Measurements from ENCODE around the gene SLC6A13.
"Not testable (repeated sequence)": the region's sequence is repeated elsewhere in the genome, so short reads cannot be mapped to it uniquely, and the experiment has no call there.

- not testable (repeated sequence) for TF ChIP-seq CTCF (conservative IDR thresholded peaks at IDR 0.05; ENCODE audit: low read length); EZH2phosphoT487 (IDR thresholded peaks at IDR 0.05; ENCODE audit: borderline replicate concordance, low read depth, low read length)
These were observed 37.5 kb upstream of the SLC6A13 start for GRCh38 chr12:300166-300565.

All from OCI-LY7 (cell line).